ENCODE results near the gene MDGA2.
"Not testable (repeated sequence)": the region's sequence is repeated elsewhere in the genome, so short reads cannot be mapped to it uniquely, and the experiment has no call there.

The MDGA2 gene

GRCh38 chr14:46940611-46941010 is 734.8 kb downstream of the MDGA2 start:
- DNase-seq (ENCODE audit: low read depth): no peak
- H3K4me3 ChIP-seq (ENCODE audit: low read depth, low read length): no peak overlapping the region
- no peak for TF ChIP-seq CTCF (conservative IDR thresholded peaks at IDR 0.05; ENCODE audit: low read depth, low read length)

DNA sequence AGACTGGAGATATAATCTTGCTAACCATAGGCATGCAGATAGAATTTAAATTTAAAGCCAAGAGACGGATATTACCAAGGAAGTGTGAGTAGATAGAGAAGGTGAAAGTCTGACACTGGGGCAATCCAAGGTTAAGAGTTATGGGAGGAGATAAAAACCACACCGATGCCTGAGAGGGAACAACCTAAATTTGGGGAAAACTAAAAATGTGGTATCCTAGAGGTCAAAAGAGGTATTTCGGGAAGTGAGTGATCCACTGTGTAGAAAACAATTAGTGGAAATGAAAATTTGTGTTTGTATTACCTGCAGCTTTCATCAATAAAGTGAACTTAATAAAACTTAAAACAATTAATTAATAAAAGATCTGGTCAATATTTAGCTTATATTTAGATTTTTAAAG is 754.9 kb downstream of the MDGA2 start:
- TF ChIP-seq CTCF (conservative IDR thresholded peaks at IDR 0.05; ENCODE audit: low read depth, low read length): no peak
- no peak for DNase-seq (ENCODE audit: low read depth)
- H3K4me3 ChIP-seq (ENCODE audit: low read depth, low read length): no peak overlapping the region

- DNase-seq (ENCODE audit: low read depth); H3K4me3 ChIP-seq (ENCODE audit: low read depth, low read length): not testable (repeated sequence)
These were observed 759.9 kb downstream of the MDGA2 start for GRCh38 chr14:46915539-46915938.

DNA sequence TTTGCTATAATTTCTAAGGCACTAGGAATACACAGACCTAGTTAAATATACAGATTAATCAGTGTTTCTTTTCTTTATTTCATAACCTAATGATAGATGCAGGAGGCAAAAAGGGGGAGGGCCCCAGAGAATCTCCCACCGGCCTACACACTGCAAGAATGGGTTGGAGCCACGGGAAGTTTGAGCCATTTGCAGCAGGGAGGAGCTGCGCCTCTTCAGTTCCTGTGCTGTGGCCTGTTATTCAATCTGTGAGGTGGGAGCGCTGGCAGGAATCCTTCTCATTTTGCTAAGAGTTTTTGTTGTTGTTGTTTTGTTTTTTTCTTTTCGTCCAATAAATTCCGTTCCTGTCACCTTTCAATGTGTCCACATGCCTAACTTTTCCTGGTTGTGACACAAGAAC is 772.6 kb downstream of the MDGA2 start:
- H3K4me3 ChIP-seq (ENCODE audit: low read depth, low read length): no peak overlapping the region
- no peak for DNase-seq (ENCODE audit: low read depth)
- TF ChIP-seq CTCF (conservative IDR thresholded peaks at IDR 0.05; ENCODE audit: low read depth, low read length): no peak

DNA sequence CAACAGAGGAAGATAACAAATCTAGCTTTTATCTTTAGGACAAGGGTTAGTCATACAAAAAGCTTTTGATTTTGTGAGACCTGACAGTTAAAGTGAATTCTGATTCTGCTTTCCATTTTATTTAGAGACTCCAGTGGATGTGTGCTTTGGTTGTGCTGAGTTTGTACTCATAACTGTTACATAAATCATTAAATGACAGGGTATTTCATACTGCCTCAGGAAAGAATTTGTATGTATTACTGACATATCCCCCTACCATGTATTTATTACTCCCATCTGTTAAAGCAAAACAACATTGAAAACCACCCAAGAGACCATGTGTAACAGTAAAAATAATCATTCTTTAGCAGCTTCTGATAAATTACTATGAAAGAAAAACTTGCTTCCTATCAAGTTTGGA is 780.9 kb downstream of the MDGA2 start:
- H3K4me3 ChIP-seq (ENCODE audit: low read depth, low read length): no peak overlapping the region
- DNase-seq (ENCODE audit: low read depth): no peak

GRCh38 chr14:46887144-46887543 is 788.3 kb downstream of the MDGA2 start:
- no peak for TF ChIP-seq CTCF (conservative IDR thresholded peaks at IDR 0.05; ENCODE audit: low read depth, low read length)
- H3K4me3 ChIP-seq (ENCODE audit: low read depth, low read length): no peak overlapping the region
- no peak for DNase-seq (ENCODE audit: low read depth)

More for the DNA sequence above, 780.9 kb downstream of the MDGA2 start:
- no peak for TF ChIP-seq CTCF (conservative IDR thresholded peaks at IDR 0.05; ENCODE audit: low read depth, low read length)

GRCh38 chr14:46885566-46885965 is 789.8 kb downstream of the MDGA2 start:
- no peak for DNase-seq (ENCODE audit: low read depth)
- H3K4me3 ChIP-seq (ENCODE audit: low read depth, low read length): no peak overlapping the region
- no peak for TF ChIP-seq CTCF (conservative IDR thresholded peaks at IDR 0.05; ENCODE audit: low read depth, low read length)

DNA sequence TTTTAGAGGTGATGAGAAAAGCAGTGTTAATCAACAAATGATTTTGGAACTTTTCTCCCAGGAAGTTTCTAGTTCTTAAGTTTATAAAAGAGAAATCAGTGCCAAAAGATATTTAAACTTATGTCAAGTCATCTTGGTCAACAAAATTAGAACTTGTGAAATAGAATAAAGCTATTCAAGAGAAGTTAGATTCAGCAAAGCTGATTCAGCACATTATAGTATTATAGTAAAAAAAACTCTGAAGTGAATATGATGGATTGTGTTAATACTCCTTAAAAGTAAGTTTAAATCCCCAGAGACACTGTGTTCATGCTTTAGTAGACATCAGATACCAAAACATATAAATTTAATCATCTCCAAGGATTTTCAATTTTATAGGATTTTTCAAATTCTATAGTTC is 813.7 kb downstream of the MDGA2 start:
- no peak for TF ChIP-seq CTCF (conservative IDR thresholded peaks at IDR 0.05; ENCODE audit: low read depth, low read length)

More for the DNA sequence above, 813.7 kb downstream of the MDGA2 start:
- no peak for DNase-seq (ENCODE audit: low read depth)
- no peak overlapping the region for H3K4me3 ChIP-seq (ENCODE audit: low read depth, low read length)
